Measurements from ENCODE around the gene VPS33A.

Gene VPS33A

GRCh38 chr12:122182887-122183587 is 83.3 kb downstream of the VPS33A start, which contains the start of gene LRRC43:
Gene LRRC43, plus strand, starts transcription at chr12:122183123. Its CDS starts 22 bp downstream, at chr12:122183145.
- DNase-seq (ENCODE audit: low read depth in 2 of 2) = no peak
